ENCODE data around the gene POLR3A. TPM values are rescaled to one million over a fixed set of nuclear protein-coding genes. Genes with fewer than 3 reads are reported as not detected.

POLR3A gene
- polyA plus RNA-seq, 1 donor (not counting 4 experiments of a cell fraction or from before 2014, with no cell fraction given): 15.5 TPM

- Histone ChIP-seq H3K27ac (ENCODE audit: control insufficient read depth, insufficient read depth, low read length) (no peak overlapping the region), H3K79me2 (ENCODE audit: control insufficient read depth, insufficient read depth, low read length) (no peaks in the 10 kb centered on the region), H3K9ac (ENCODE audit: control insufficient read depth, extremely low read depth, insufficient read depth, low read length) (no peak overlapping the region), H3K4me2 (ENCODE audit: control insufficient read depth, extremely low read depth, insufficient read depth, low read depth, low read length) (no peak overlapping the region), H3K9me1 (ENCODE audit: control insufficient read depth, extremely low read depth, insufficient read depth, low read length) (no peaks in the 10 kb centered on the region), H3K36me3 (ENCODE audit: control insufficient read depth in 2 of 2, extremely low read depth in 1 of 2, insufficient read depth in 2 of 2, low read length in 2 of 2) (no peaks in the 10 kb centered on the region), H3K27me3 (ENCODE audit: control insufficient read depth, extremely low read depth, insufficient read depth, low read length) (no peaks in the 10 kb centered on the region), H3K9me3 (ENCODE audit: control insufficient read depth, low read depth, low read length) (no peaks in the 10 kb centered on the region), H4K20me1 (ENCODE audit: control insufficient read depth, extremely low read depth, insufficient read depth, low read length) (no peaks in the 10 kb centered on the region), H3K4me3 (ENCODE audit: control insufficient read depth in 2 of 3, extremely low read depth in 1 of 3, insufficient read depth in 2 of 3, low read depth in 1 of 3, low read length in 3 of 3) (no peak overlapping the region), H2AFZ (ENCODE audit: control insufficient read depth, low read length) (no peak overlapping the region), H3K4me1 (ENCODE audit: control insufficient read depth, extremely low read depth, insufficient read depth, low read length) (no peaks in the 10 kb centered on the region)
- DNase-seq (ENCODE audit: low read depth, low spot score) (no peak), FAIRE-seq (no peak)
- dilution Hi-C loops (cut with MboI; ENCODE audit: extremely low pct_ligation_motif_present, low sequenced_read_pairs): no loop called here
- TF ChIP-seq CTCF (optimal IDR thresholded peaks at IDR 0.05 in 1 of 3, IDR thresholded peaks at IDR 0.05 in 1 of 3, conservative IDR thresholded peaks at IDR 0.05 in 1 of 3; ENCODE audit: extremely low read depth in 1 of 3, insufficient read depth in 2 of 3, low read length in 3 of 3) (no peak), EZH2 (IDR thresholded peaks at IDR 0.05; ENCODE audit: low read length) (no peak)
These were observed 29.2 kb upstream of the POLR3A start for GRCh38 chr10:78058562-78058961.

GRCh38 chr10:78053211-78053868 is 24.0 kb upstream of the POLR3A start:
- Histone ChIP-seq H3K27me3 (ENCODE audit: control insufficient read depth, extremely low read depth, insufficient read depth, low read length) (no peaks in the 10 kb centered on the region), H3K79me2 (ENCODE audit: control insufficient read depth, insufficient read depth, low read length) (no peaks in the 10 kb centered on the region), H3K9me3 (ENCODE audit: control insufficient read depth, low read depth, low read length) (no peaks in the 10 kb centered on the region), H3K36me3 (ENCODE audit: control insufficient read depth in 2 of 2, extremely low read depth in 1 of 2, insufficient read depth in 2 of 2, low read length in 2 of 2) (no peaks in the 10 kb centered on the region), H3K9me1 (ENCODE audit: control insufficient read depth, extremely low read depth, insufficient read depth, low read length) (no peaks in the 10 kb centered on the region), H3K27ac (ENCODE audit: control insufficient read depth, insufficient read depth, low read length) (no peak overlapping the region), H2AFZ (ENCODE audit: control insufficient read depth, low read length) (no peak overlapping the region), H4K20me1 (ENCODE audit: control insufficient read depth, extremely low read depth, insufficient read depth, low read length) (no peaks in the 10 kb centered on the region), H3K9ac (ENCODE audit: control insufficient read depth, extremely low read depth, insufficient read depth, low read length) (no peak overlapping the region), H3K4me1 (ENCODE audit: control insufficient read depth, extremely low read depth, insufficient read depth, low read length) (peaks cover 3% of the 10 kb centered on the region), H3K4me3 (ENCODE audit: control insufficient read depth in 2 of 3, extremely low read depth in 1 of 3, insufficient read depth in 2 of 3, low read depth in 1 of 3, low read length in 3 of 3) (no peak overlapping the region), H3K4me2 (ENCODE audit: control insufficient read depth, extremely low read depth, insufficient read depth, low read depth, low read length) (no peak overlapping the region)
- DNase-seq (ENCODE audit: low read depth, low spot score) (no peak), FAIRE-seq (no peak)
- dilution Hi-C loops (cut with MboI; ENCODE audit: extremely low pct_ligation_motif_present, low sequenced_read_pairs): no loop called here
- TF ChIP-seq CTCF (optimal IDR thresholded peaks at IDR 0.05 in 1 of 3, IDR thresholded peaks at IDR 0.05 in 1 of 3, conservative IDR thresholded peaks at IDR 0.05 in 1 of 3; ENCODE audit: extremely low read depth in 1 of 3, insufficient read depth in 2 of 3, low read length in 3 of 3): no peak
- TF ChIP-seq EZH2 (IDR thresholded peaks at IDR 0.05; ENCODE audit: low read length): no peak

Data from keratinocyte (primary cell).